HG02759 (cell line): Measurements from ENCODE around the gene KIF21A.

ENCODE experiments used
- ATAC-seq: cut with Tn5 transposase; IDR thresholded peaks from one replicate; pipeline ENCODE4 v1.9.1; 2021; ENCODE audit warnings: mild to moderate bottlenecking, moderate library complexity; ENCODE audit not compliant: unreplicated experiment

The KIF21A gene

GRCh38 chr12:39278426-39278825 lies 164.5 kb downstream of the KIF21A start:
- ATAC-seq, result no peak

- no peak for ATAC-seq
Measured at GRCh38 chr12:39277416-39277815, 165.5 kb downstream of the KIF21A start.

GRCh38 chr12:39275846-39276245 lies 167.1 kb downstream of the KIF21A start:
- ATAC-seq, result no peak

GRCh38 chr12:39272871-39273655 lies 169.9 kb downstream of the KIF21A start:
- peak; percentile 54 for ATAC-seq

GRCh38 chr12:39269492-39269891 lies 173.4 kb downstream of the KIF21A start:
- ATAC-seq, result no peak

- no peak for ATAC-seq
Measured at GRCh38 chr12:39267886-39268285, 175.0 kb downstream of the KIF21A start.

GRCh38 chr12:39252628-39253027 lies 190.3 kb downstream of the KIF21A start:
- no peak for ATAC-seq
